Right lobe of liver (tissue), 6 donors: ENCODE measurements around the gene LMO3. TPM values are rescaled to one million over a fixed set of nuclear protein-coding genes. Genes with fewer than 3 reads are reported as not detected.

Experiments
- ATAC-seq, 4 donors: fragments of 200-7000 bp; cut with Tn5 transposase; one replicate each; pipeline ENCODE4 v1.9.1; 2020; ENCODE audit warnings: mild to moderate bottlenecking in 4 of 4, moderate library complexity in 4 of 4
- DNase-seq, 3 donors: peaks; one replicate each; pipeline ENCODE4 v3.0.0-alpha.2; 2020
- H3K27ac ChIP-seq, 3 donors: fragments of 200-600 bp; one replicate each; pipeline ENCODE4 v1.8.0; 2022
- H3K27me3 ChIP-seq, 2 donors: fragments of 200-600 bp; one replicate each; pipeline ENCODE4 v1.8.0; 2022
- H3K36me3 ChIP-seq, 4 donors: fragments of 200-600 bp; sonication (generic) in 1 of 4; one replicate each; pipeline versions ENCODE4 v1.5.1 to v1.8.0; 2017 to 2022; ENCODE audit warnings: control low read depth in 1 of 4
- H3K4me1 ChIP-seq, 4 donors: fragments of 200-600 bp; sonication (generic) in 1 of 4; one replicate each; pipeline versions ENCODE4 v1.5.1 to v1.8.0; 2017 to 2022; ENCODE audit warnings: control low read depth in 1 of 4
- H3K4me3 ChIP-seq, 3 donors: fragments of 200-600 bp; one replicate each; pipeline ENCODE4 v1.8.0; 2022
- H3K9me3 ChIP-seq, 4 donors: fragments of 200-600 bp; sonication (generic) in 1 of 4; one replicate each; pipeline versions ENCODE4 v1.5.1 to v1.8.0; 2017 to 2022; ENCODE audit warnings: control low read depth in 1 of 4
- POLR2A ChIP-seq: fragments of 450-650 bp; IDR thresholded peaks from one replicate; pipeline ENCODE4 v1.6.1; 2017; ENCODE audit warnings: antibody characterized with exemption, mild to moderate bottlenecking
- WGBS: methylation state at CpG from one replicate; pipeline ENCODE4 v1.1.6; 2018; ENCODE audit warnings: low coverage, low lambda C conversion rate; ENCODE audit not compliant: insufficient coverage; ENCODE audit errors: missing lambda C conversion rate; 5-methylcytosine and 5-hydroxymethylcytosine counted together
- intact Hi-C, 2 donors: fragments of 100-400 bp; cut with DNase I; formaldehyde crosslinking; loops; one replicate each; pipeline versions ENCODE4 v1.11.2 to v1.14.1; 2022
- total RNA-seq, 6 experiments: library from RNA; depleted of rRNA in 2 of 6; stranded (reverse); fragments of >200 nt in 2 of 6; fragmentation: NEBNext Ultra II Directional in 3 of 6; extraction: Animal tissue kit (Norgen Biotek cat#: 25700) in 3 of 6; gene quantifications; one replicate each; pipeline versions ENCODE4 v1.1.0 to v1.2.4, GENCODE V29; 2016 to 2023
- TF ChIP-seq, protein P1 (sequence below), 4 donors: fragments of 200-600 bp in 3 of 4; fragments of 450-650 bp in 1 of 4; IDR thresholded peaks; one replicate each; pipeline versions ENCODE4 v1.5.1 to v1.8.0; 2016 to 2022; ENCODE audit warnings: antibody characterized with exemption in 4 of 4, mild to moderate bottlenecking in 2 of 4
- donor health status: DM: no; HTN: yes; CAD: no.
- donor health status: DM: no; HTN: no; CAD: no.
- donor health status: DM: no; HTN: no; CAD: no.
- donor health status: DM: no; HTN: yes; CAD: no.
- donor health status: DM: no; HTN: yes; CAD: no.

The LMO3 gene
- total RNA-seq, 6 experiments from 2014 or later = 1.3 TPM; not detected in 5

GRCh38 chr12:16568873-16569272 is 37.1 kb downstream of the LMO3 start:
- Histone ChIP-seq H3K4me3 (no peak overlapping the region), H3K36me3 (no peaks in the 10 kb centered on the region), H3K27ac (no peak overlapping the region), H3K4me1 (no peaks in the 10 kb centered on the region), H3K27me3 (no peaks in the 10 kb centered on the region), H3K9me3 (no peaks in the 10 kb centered on the region)
- 69% methylated on average over 1 of the region's 1 CpG for WGBS
- intact Hi-C loops = no loop called here
- DNase-seq (no peak), ATAC-seq (no peak)
- TF ChIP-seq, protein P1, sequence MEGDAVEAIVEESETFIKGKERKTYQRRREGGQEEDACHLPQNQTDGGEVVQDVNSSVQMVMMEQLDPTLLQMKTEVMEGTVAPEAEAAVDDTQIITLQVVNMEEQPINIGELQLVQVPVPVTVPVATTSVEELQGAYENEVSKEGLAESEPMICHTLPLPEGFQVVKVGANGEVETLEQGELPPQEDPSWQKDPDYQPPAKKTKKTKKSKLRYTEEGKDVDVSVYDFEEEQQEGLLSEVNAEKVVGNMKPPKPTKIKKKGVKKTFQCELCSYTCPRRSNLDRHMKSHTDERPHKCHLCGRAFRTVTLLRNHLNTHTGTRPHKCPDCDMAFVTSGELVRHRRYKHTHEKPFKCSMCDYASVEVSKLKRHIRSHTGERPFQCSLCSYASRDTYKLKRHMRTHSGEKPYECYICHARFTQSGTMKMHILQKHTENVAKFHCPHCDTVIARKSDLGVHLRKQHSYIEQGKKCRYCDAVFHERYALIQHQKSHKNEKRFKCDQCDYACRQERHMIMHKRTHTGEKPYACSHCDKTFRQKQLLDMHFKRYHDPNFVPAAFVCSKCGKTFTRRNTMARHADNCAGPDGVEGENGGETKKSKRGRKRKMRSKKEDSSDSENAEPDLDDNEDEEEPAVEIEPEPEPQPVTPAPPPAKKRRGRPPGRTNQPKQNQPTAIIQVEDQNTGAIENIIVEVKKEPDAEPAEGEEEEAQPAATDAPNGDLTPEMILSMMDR (IDR thresholded peaks at IDR 0.05) = no peak
- no peak for TF ChIP-seq POLR2A

DNA sequence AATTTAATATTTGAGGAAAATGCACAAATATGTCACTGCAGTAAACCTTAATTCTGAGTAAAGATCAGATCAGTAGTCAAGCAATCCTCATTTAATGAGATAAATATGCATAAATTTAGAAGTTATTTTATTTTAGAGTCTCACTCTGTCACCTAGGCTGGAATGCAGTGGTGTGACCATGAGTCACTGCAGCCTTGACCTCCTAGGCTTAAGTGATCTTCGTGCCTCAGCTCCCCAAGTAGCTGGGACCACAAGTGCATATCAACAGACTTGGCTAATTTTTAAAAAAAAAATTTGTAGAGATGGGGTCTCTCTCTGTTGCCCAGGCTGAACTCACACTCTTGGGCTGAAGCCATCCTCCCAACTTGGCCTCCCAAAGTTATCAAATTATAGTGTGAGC is 41.3 kb downstream of the LMO3 start:
- Histone ChIP-seq H3K27me3 (no peaks in the 10 kb centered on the region), H3K4me3 (no peak overlapping the region), H3K36me3 (no peaks in the 10 kb centered on the region), H3K9me3 (no peaks in the 10 kb centered on the region), H3K27ac (no peak overlapping the region), H3K4me1 (no peaks in the 10 kb centered on the region)
- ATAC-seq (no peak), DNase-seq (no peak)
- WGBS = 45% methylated on average over 1 of the region's 1 CpG
- TF ChIP-seq, protein P1 (IDR thresholded peaks at IDR 0.05) = no peak
- TF ChIP-seq POLR2A = no peak
- intact Hi-C loops = no loop called here

GRCh38 chr12:16563504-16563903 is 42.5 kb downstream of the LMO3 start:
- no peak for TF ChIP-seq POLR2A
- TF ChIP-seq, protein P1 (IDR thresholded peaks at IDR 0.05) = no peak
- ATAC-seq (no peak), DNase-seq (no peak)
- H3K27ac ChIP-seq = no peak overlapping the region
- no peaks in the 10 kb centered on the region for H3K36me3 ChIP-seq
- no peaks in the 10 kb centered on the region for H3K9me3 ChIP-seq
- no peak overlapping the region for H3K4me3 ChIP-seq
- intact Hi-C loops = no loop called here
- H3K4me1 ChIP-seq = no peaks in the 10 kb centered on the region
- 53% methylated on average over 3 of the region's 3 CpGs for WGBS
- no peaks in the 10 kb centered on the region for H3K27me3 ChIP-seq

DNA sequence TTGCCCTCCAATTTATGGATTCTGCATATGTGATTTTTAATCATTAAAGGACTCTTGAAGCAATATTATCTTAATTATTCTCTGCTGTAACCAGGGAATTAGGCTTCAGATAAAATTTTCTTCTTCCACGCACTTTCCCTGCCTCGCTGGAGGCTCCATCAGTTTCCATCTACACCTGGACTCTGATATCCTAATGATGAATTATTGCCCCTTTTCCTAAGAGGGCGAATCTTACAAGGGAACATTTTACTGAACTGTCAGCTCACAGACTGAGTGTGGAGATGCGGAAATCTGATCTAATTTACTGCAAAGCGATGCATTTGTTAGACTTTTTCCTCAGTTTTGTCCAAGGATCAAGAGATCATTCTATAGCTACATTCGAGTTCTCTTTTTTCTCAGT is 43.0 kb downstream of the LMO3 start:
- Histone ChIP-seq H3K4me1 (no peaks in the 10 kb centered on the region), H3K36me3 (no peaks in the 10 kb centered on the region), H3K27me3 (no peaks in the 10 kb centered on the region), H3K4me3 (no peak overlapping the region), H3K27ac (no peak overlapping the region), H3K9me3 (no peaks in the 10 kb centered on the region)
- no peak for TF ChIP-seq POLR2A
- TF ChIP-seq, protein P1 (IDR thresholded peaks at IDR 0.05) = no peak
- ATAC-seq (no peak), DNase-seq (no peak)
- 81% methylated on average over 6 of the region's 6 CpGs for WGBS
- intact Hi-C loops = no loop called here

GRCh38 chr12:16562435-16562834 is 43.5 kb downstream of the LMO3 start:
- no peaks in the 10 kb centered on the region for H3K9me3 ChIP-seq
- no peaks in the 10 kb centered on the region for H3K36me3 ChIP-seq
- DNase-seq (no peak), ATAC-seq (no peak)
- no peak overlapping the region for H3K27ac ChIP-seq
- intact Hi-C loops = no loop called here
- no peak for TF ChIP-seq POLR2A
- TF ChIP-seq, protein P1 (IDR thresholded peaks at IDR 0.05) = no peak
- WGBS = 79% methylated on average over 3 of the region's 3 CpGs
- H3K4me3 ChIP-seq = no peak overlapping the region
- no peaks in the 10 kb centered on the region for H3K27me3 ChIP-seq
- H3K4me1 ChIP-seq = no peaks in the 10 kb centered on the region
